H9 (cell line): ENCODE results near the gene ATF7. TPM values are rescaled to one million over a fixed set of nuclear protein-coding genes. Genes with fewer than 3 reads are reported as not detected.

Source experiments
- DNase-seq: peaks from one replicate; pipeline ENCODE4 v3.0.0-alpha.2; 2017
- H2AFZ ChIP-seq: one replicate; pipeline ENCODE4 v1.6.1; 2013; ENCODE audit warnings: mild to moderate bottlenecking, low read length, control low read depth, moderate library complexity
- H2AK5ac ChIP-seq: 2 replicates; pipeline ENCODE4 v1.6.1; 2013; ENCODE audit warnings: low read length, control low read depth, mixed read lengths; ENCODE audit not compliant: insufficient read length
- H2BK120ac ChIP-seq: one replicate; pipeline ENCODE4 v1.6.1; 2013; ENCODE audit warnings: low read depth, mild to moderate bottlenecking, low read length, control low read depth, inconsistent platforms; ENCODE audit not compliant: poor library complexity, severe bottlenecking
- H2BK12ac ChIP-seq: 2 replicates; pipeline ENCODE4 v1.6.1; 2013; ENCODE audit warnings: low read length, control low read depth, mixed read lengths, low read depth; ENCODE audit not compliant: insufficient read length
- H2BK15ac ChIP-seq: 2 replicates; pipeline ENCODE4 v1.6.1; 2013; ENCODE audit warnings: low read depth, low read length, control low read depth
- H2BK20ac ChIP-seq: one replicate; pipeline ENCODE4 v1.6.1; 2013; ENCODE audit warnings: low read depth, mild to moderate bottlenecking, low read length, control low read depth, inconsistent platforms; ENCODE audit not compliant: poor library complexity, severe bottlenecking
- H2BK5ac ChIP-seq: 2 replicates; pipeline ENCODE4 v1.6.1; 2013; ENCODE audit warnings: low read length, control low read depth, mixed read lengths; ENCODE audit not compliant: insufficient read length
- H3K14ac ChIP-seq: 2 replicates; pipeline ENCODE4 v1.6.1; 2013; ENCODE audit warnings: low read length, control low read depth; ENCODE audit not compliant: insufficient read depth
- H3K18ac ChIP-seq: 2 replicates; pipeline ENCODE4 v1.6.1; 2013; ENCODE audit warnings: low read depth, mild to moderate bottlenecking, mixed read lengths, low read length, control low read depth; ENCODE audit not compliant: insufficient read length
- H3K23ac ChIP-seq: 2 replicates; pipeline ENCODE4 v1.6.1; 2013; ENCODE audit warnings: low read length, control low read depth, mixed read lengths, low read depth; ENCODE audit not compliant: insufficient read length
- H3K23me2 ChIP-seq: 2 replicates; pipeline ENCODE4 v1.6.1; 2013; ENCODE audit warnings: low read depth, mild to moderate bottlenecking, mixed read lengths, low read length, control low read depth; ENCODE audit not compliant: insufficient read length, poor library complexity, severe bottlenecking
- H3K27ac ChIP-seq: 2 replicates; pipeline ENCODE4 v1.5.1; 2013; ENCODE audit warnings: low read length, control low read depth, mixed read lengths, low read depth; ENCODE audit not compliant: insufficient read length
- H3K27me3 ChIP-seq: 2 replicates; pipeline ENCODE4 v1.6.1; 2013; ENCODE audit warnings: low read length, control low read depth, inconsistent platforms; ENCODE audit not compliant: insufficient read depth
- H3K4ac ChIP-seq: 2 replicates; pipeline ENCODE4 v1.6.1; 2013; ENCODE audit warnings: low read depth, mild to moderate bottlenecking, control low read depth, inconsistent platforms, low read length, moderate library complexity
- H3K4me1 ChIP-seq: 2 replicates; pipeline ENCODE4 v1.6.1; 2013; ENCODE audit warnings: low read length, control low read depth, inconsistent platforms; ENCODE audit not compliant: insufficient read depth
- H3K4me2 ChIP-seq: 2 replicates; pipeline ENCODE4 v1.6.1; 2013; ENCODE audit warnings: low read length, control low read depth, mixed read lengths; ENCODE audit not compliant: insufficient read length, insufficient read depth
- H3K56ac ChIP-seq: 2 replicates; pipeline ENCODE4 v1.6.1; 2013; ENCODE audit warnings: low read depth, mild to moderate bottlenecking, mixed read lengths, low read length, control low read depth; ENCODE audit not compliant: insufficient read length
- H3K79me1 ChIP-seq: 2 replicates; pipeline ENCODE4 v1.6.1; 2013; ENCODE audit warnings: low read depth, mild to moderate bottlenecking, moderate library complexity, low read length, control low read depth, inconsistent platforms; ENCODE audit not compliant: insufficient read depth, poor library complexity, severe bottlenecking
- H3K79me2 ChIP-seq: 2 replicates; pipeline ENCODE4 v1.6.1; 2013; ENCODE audit warnings: low read length, control low read depth, inconsistent platforms; ENCODE audit not compliant: insufficient read depth
- H3K9ac ChIP-seq: 2 replicates; pipeline ENCODE4 v1.6.1; 2013; ENCODE audit warnings: low read length, control low read depth, mixed read lengths; ENCODE audit not compliant: insufficient read length; ENCODE audit errors: extremely low read depth
- H3K9me3 ChIP-seq: one replicate; pipeline ENCODE4 v1.6.1; 2013; ENCODE audit warnings: low read depth, low read length, inconsistent platforms; ENCODE audit not compliant: control insufficient read depth
- H3T11ph ChIP-seq: one replicate; pipeline ENCODE4 v1.6.1; 2013; ENCODE audit warnings: mild to moderate bottlenecking, low read length, control low read depth, inconsistent platforms
- H4K20me1 ChIP-seq: one replicate; pipeline ENCODE4 v1.6.1; 2013; ENCODE audit not compliant: control insufficient read depth, insufficient read length, insufficient read depth
- H4K5ac ChIP-seq: 2 replicates; pipeline ENCODE4 v1.6.1; 2013; ENCODE audit warnings: low read depth, mild to moderate bottlenecking, mixed read lengths, low read length, control low read depth; ENCODE audit not compliant: insufficient read length
- H4K8ac ChIP-seq: replicated peaks from 2 replicates; pipeline ENCODE4 v1.6.1; 2013; ENCODE audit warnings: low read length, control low read depth, mixed read lengths, low read depth; ENCODE audit not compliant: insufficient read length
- H4K91ac ChIP-seq: 2 replicates; pipeline ENCODE4 v1.6.1; 2013; ENCODE audit warnings: low read depth, mild to moderate bottlenecking, moderate library complexity, mixed read lengths, low read length, control low read depth; ENCODE audit not compliant: insufficient read length
- H3K27ac Mint-ChIP-seq, 3 experiments: 2 replicates in 2 of 3; 3 replicates in 1 of 3; pipeline ENCODE4 v1.8.0; 2020 to 2021; ENCODE audit warnings: mixed read lengths in 3 of 3, mild to moderate bottlenecking in 1 of 3, moderate library complexity in 1 of 3
- H3K27me3 Mint-ChIP-seq: 2 replicates; pipeline ENCODE4 v1.8.0; 2021; ENCODE audit warnings: low read depth, mild to moderate bottlenecking, moderate library complexity, mixed read lengths
- H3K36me3 Mint-ChIP-seq, 3 experiments: 2 replicates in 2 of 3; 3 replicates in 1 of 3; pipeline ENCODE4 v1.8.0; 2020 to 2021; ENCODE audit warnings: low read depth in 3 of 3, mixed read lengths in 3 of 3; ENCODE audit not compliant: insufficient read depth in 1 of 3
- H3K4me1 Mint-ChIP-seq, 2 experiments: 2 replicates each; pipeline ENCODE4 v1.8.0; 2020; ENCODE audit warnings: mixed read lengths in 2 of 2
- H3K4me3 Mint-ChIP-seq, 2 experiments: 2 replicates in 1 of 2; 3 replicates in 1 of 2; pipeline ENCODE4 v1.8.0; 2020 to 2021; ENCODE audit warnings: mild to moderate bottlenecking in 2 of 2, mixed read lengths in 2 of 2, moderate library complexity in 1 of 2
- H3K9me3 Mint-ChIP-seq, 2 experiments: 2 replicates in 1 of 2; 3 replicates in 1 of 2; pipeline ENCODE4 v1.8.0; 2020; ENCODE audit warnings: mild to moderate bottlenecking in 2 of 2, mixed read lengths in 2 of 2, moderate library complexity in 1 of 2
- CTCF ChIP-seq: fragments of 200-600 bp; sonication (generic); conservative IDR thresholded peaks from 3 replicates; pipeline ENCODE4 v1.8.0; 2021; ENCODE audit warnings: antibody characterized with exemption, mild to moderate bottlenecking
- WGBS: extraction: QIAGEN DNeasy Blood & Tissue Kit; methylation state at CpG from one replicate; pipeline ENCODE4 v1.1.7; 2013; ENCODE audit warnings: missing lambda C conversion rate, low lambda C conversion rate, mixed read lengths; ENCODE audit not compliant: insufficient read length; ENCODE audit errors: extremely low coverage; 5-methylcytosine and 5-hydroxymethylcytosine counted together
- total RNA-seq: library from RNA; stranded (reverse); gene quantifications from 2 replicates; pipeline ENCODE4 v1.2.1, GENCODE V29; 2021

The ATF7 gene
- total RNA-seq, 1 experiment from 2014 or later: 17.7 TPM

GRCh38 chr12:53505086-53505485 is 121.1 kb downstream of the ATF7 start:
- H3K27ac Mint-ChIP-seq: no peak overlapping the region

More at GRCh38 chr12:53505086-53505485, 121.1 kb downstream of the ATF7 start:
- Histone ChIP-seq H4K91ac (no peak overlapping the region), H3K27me3 (no peaks in the 10 kb centered on the region), H3K9ac (no peak overlapping the region), H3K23ac (no peak overlapping the region), H4K20me1 (no peaks in the 10 kb centered on the region), H3K79me2 (no peaks in the 10 kb centered on the region; the same call in 1 of the 2 replicates), H2BK5ac (no peak overlapping the region), H2BK20ac (no peak overlapping the region), H4K5ac (no peak overlapping the region), H3K27ac (no peak overlapping the region), H3K4ac (no peak overlapping the region), H3K4me2 (no peak overlapping the region), H3K56ac (no peak overlapping the region), H3K23me2 (peaks cover 8% of the 10 kb centered on the region), H3K79me1 (peaks cover 5% of the 10 kb centered on the region), H2BK15ac (no peak overlapping the region), H3K4me1 (no peaks in the 10 kb centered on the region), H3K14ac (no peak overlapping the region), H2AK5ac (no peak overlapping the region), H2BK120ac (no peak overlapping the region), H3T11ph (no peak overlapping the region), H3K18ac (no peak overlapping the region), H2BK12ac (no peak overlapping the region), H4K8ac (no peak overlapping the region), H3K9me3 (no peaks in the 10 kb centered on the region), H2AFZ (no peak overlapping the region)
- WGBS: no CpG with 5 or more reads among the region's 10 CpGs
- Mint-ChIP-seq H3K9me3 (no peaks in the 10 kb centered on the region), H3K36me3 (peaks cover 19 to 36% (median 29%) of the 10 kb centered on the region in 3 experiments), H3K4me1 (peaks cover 13 to 21% of the 10 kb centered on the region in 2 experiments), H3K4me3 (no peak overlapping the region), H3K27me3 (no peaks in the 10 kb centered on the region)
- no peak for TF ChIP-seq CTCF
- DNase-seq: no peak
